Fibroblast of pulmonary artery (primary cell): ENCODE results near the gene PLXNA3.

Source experiments
- DNase-seq: peaks from one replicate; pipeline ENCODE4 v3.0.0-alpha.2; 2010; ENCODE audit warnings: low read depth
- H3K4me3 ChIP-seq: replicated peaks from 2 replicates; pipeline ENCODE4 v1.5.1; 2011; ENCODE audit warnings: low read depth, mild to moderate bottlenecking, control low read depth, low read length, moderate library complexity
- TF ChIP-seq, protein P1 (sequence below): IDR thresholded peaks from 2 replicates; pipeline ENCODE4 v1.5.1; 2011; ENCODE audit warnings: mild to moderate bottlenecking, control low read depth, low read length, inconsistent platforms; ENCODE audit errors: missing control alignments

Gene PLXNA3

DNA sequence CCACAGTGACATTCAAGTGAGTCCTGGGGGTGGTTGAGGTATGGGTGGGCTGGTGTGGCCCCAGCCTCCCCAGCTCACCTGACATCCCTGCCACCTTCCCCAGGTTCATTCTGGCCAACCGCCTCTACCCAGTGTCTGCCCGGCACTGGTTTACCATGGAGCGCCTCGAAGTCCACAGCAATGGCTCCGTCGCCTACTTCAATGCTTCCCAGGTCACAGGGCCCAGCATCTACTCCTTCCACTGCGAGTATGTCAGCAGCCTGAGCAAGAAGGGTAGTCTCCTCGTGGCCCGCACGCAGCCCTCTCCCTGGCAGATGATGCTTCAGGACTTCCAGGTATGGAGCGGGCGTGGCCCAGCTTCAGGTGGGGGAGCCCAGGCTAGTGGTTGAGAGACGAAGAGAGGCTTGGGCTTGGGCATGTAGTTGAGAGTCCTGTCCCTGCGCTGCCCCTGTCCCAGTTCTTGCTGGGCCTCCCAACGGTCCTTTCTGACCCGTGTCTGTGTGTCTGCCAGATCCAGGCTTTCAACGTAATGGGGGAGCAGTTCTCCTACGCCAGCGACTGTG is 22.8 kb upstream of the PLXNA3 start:
- DNase-seq = no peak
- no peak overlapping the region for H3K4me3 ChIP-seq
- TF ChIP-seq, protein P1, sequence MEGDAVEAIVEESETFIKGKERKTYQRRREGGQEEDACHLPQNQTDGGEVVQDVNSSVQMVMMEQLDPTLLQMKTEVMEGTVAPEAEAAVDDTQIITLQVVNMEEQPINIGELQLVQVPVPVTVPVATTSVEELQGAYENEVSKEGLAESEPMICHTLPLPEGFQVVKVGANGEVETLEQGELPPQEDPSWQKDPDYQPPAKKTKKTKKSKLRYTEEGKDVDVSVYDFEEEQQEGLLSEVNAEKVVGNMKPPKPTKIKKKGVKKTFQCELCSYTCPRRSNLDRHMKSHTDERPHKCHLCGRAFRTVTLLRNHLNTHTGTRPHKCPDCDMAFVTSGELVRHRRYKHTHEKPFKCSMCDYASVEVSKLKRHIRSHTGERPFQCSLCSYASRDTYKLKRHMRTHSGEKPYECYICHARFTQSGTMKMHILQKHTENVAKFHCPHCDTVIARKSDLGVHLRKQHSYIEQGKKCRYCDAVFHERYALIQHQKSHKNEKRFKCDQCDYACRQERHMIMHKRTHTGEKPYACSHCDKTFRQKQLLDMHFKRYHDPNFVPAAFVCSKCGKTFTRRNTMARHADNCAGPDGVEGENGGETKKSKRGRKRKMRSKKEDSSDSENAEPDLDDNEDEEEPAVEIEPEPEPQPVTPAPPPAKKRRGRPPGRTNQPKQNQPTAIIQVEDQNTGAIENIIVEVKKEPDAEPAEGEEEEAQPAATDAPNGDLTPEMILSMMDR = no peak

DNA sequence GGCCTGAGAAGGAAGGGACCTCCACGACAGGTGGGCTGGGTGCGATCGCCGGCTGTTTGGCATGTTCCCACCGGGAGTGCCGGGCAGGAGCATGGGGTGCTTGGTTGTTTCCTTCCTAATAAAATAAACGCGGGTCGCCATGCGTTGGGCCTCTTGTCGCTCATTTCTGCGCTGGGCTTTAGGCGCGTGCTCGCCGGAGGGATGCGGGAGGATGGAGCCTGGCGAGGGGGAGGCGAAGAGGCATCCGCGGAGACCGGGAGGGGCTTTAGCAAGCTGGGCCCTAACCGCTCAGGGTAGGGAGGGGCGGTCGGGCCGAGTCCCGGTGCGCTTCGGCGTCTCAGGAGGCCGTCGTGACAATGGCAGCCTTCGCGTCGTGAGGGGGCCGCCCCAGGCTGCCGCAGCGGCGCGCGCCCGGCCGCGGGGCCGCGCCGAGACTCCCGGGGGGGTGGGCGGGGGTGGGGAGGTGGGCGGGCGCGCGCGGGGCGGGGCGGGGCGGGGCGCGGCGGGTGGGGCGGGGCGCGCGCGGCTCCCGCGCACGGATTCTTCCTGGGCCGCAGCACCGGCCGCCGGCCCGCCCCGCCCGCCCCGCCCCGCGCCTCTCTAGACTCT is 21.6 kb upstream of the PLXNA3 start:
- TF ChIP-seq, protein P1 = no peak
- peak overlapping the region; percentile 70 for H3K4me3 ChIP-seq
- no peak for DNase-seq

DNA sequence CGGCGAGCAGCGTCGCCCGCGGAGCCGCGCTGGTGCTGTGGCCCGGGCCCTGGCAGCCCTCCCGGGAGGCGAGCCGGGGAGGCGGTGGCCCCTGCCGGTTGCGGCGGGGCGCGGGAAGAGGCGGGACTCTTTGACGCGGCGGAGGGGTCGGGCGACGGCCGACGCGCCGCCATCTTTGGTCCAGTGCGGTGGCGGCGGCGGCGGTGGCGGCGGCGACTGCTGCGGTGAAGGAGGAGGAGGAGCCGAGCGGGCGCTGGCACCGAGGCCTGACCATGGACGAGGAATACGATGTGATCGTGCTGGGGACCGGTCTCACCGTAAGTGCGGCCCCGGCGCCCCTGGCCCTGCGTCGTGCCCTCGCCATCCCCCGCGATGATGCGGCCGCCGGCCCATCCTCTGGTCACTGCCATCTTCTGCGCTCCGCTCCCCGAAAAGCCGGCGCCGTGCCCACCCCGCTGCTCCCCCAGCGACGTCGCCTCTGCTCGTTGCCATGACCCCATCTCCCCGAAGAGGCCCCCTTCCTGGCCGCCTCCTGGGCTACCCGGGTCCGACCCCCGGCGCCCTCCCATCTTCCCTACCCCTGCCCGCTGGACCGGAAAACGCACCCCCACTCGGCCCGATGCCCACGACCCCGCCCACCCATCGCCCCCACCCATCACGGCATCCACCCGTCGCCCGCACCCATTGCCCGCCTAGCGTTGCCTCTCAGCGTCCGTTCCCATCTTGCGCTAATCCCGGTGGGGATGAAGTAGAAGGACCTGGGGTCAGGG is 20.9 kb upstream of the PLXNA3 start, which contains the start of gene GDI1:
TSS of gene GDI1 (plus strand) at position 172 of the 770 bp plus-strand sequence. CDS start at position 273, 101 bp downstream.
- peak within 1 kb of the TSS; percentile 70 for H3K4me3 ChIP-seq
- DNase-seq = peak; percentile 40
- TF ChIP-seq, protein P1 = no peak

DNA sequence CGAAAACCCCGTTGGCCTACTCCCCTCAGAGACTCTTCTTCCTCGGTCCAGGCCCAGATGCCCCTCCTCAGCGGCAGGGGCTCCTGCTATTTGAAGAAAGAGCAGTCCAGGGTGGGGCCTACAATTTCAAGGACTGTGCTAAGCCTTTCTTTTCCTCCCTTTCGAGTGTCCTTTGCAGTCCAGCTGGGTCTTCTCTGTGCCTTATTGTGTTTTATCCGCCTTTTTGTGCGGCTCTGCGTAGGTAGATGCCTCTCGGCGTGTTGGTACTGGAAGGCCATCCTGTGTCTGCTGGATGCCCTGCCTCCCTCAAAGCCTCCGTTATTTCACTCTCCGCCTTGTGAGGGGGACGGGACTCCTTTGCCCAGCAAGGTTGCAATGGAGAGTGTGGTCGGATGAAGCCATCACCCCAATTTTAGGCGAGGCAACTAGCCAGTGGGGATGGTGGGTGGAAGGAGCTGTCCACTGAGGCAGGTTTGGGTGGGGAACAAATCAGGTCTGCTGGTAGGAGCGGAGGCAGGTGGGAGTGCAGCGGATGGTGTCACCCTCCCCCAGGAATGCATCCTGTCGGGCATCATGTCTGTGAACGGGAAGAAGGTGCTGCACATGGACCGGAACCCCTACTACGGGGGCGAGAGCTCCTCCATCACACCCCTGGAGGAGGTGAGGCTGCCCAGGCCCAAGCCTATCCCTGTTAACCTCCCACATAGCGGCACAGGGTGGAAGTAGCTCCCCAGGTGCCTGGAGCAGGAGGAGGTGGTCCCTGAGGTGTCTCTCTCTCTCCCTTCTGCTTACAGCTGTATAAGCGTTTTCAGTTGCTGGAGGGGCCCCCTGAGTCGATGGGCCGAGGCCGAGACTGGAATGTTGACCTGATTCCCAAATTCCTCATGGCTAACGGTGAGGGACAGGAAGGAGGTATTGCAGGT is 19.8 kb upstream of the PLXNA3 start:
- peak overlapping the region; percentile 70 for H3K4me3 ChIP-seq
- TF ChIP-seq, protein P1 = no peak
- DNase-seq = no peak

DNA sequence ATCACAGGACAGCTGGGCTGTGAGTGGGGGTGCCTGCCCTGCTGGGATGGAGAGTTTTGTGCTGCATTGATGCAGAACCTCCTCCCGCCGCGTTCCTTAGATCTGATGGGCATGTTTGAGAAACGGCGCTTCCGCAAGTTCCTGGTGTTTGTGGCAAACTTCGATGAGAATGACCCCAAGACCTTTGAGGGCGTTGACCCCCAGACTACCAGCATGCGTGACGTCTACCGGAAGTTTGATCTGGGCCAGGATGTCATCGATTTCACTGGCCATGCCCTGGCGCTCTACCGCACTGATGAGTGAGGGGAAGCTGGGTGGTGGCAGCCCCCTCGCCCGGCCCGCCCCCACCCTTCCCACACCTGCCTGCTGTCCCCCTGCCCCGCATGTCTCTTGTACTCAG is 18.2 kb upstream of the PLXNA3 start:
- no peak for DNase-seq
- TF ChIP-seq, protein P1 = no peak

DNA sequence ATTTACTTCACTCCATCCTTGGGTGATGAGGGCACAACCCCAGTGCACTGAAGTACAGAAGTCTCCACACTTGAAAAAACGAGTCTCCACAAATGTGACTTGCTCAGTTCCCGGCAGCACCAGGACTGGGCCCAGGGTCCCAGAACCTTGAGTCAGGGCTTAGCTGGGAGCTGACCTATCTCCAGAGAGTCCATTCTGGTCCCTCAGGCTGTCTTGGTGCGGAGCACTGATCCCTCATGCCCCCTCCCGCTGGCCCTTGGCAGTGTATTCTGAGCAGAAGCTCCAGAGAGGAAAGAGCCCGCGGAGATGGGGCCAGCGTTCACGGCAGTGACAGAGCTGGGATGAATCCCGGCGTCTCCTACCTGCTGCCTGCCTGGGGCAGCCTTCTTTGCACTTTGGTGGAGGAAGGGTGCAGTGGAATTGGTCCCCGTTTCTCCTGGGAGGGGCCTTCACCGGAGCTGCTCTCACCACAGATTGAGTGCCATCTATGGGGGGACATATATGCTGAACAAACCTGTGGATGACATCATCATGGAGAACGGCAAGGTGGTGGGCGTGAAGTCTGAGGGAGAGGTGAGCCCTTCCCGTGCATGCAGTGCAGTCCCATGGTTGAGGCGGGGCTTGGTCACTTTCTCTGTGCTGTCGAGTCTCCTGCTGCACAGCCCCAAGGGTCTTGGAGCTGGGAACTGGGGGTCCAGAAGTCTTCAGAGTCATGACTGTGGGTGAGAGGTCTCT is 17.3 kb upstream of the PLXNA3 start:
- no peak for DNase-seq
- H3K4me3 ChIP-seq = no peak overlapping the region
- TF ChIP-seq, protein P1 = no peak

More for the DNA sequence above, 18.2 kb upstream of the PLXNA3 start:
- H3K4me3 ChIP-seq = no peak overlapping the region
